Hepatocyte (in vitro differentiated cells): ENCODE data around the gene ZNF774. TPM values are rescaled to one million over a fixed set of nuclear protein-coding genes. Genes with fewer than 3 reads are reported as not detected.
A peak's percentile ranks its signal among the peaks of the same experiment; 100 is the strongest.

Experiments
- DNase-seq: peaks from one replicate; pipeline ENCODE4 v3.0.0-alpha.2; 2016; ENCODE audit warnings: low spot score
- H2AFZ ChIP-seq: fragments of 200-600 bp; sonication (generic); 2 replicates; pipeline ENCODE4 v1.6.0; 2016; ENCODE audit warnings: antibody characterized with exemption, mild to moderate bottlenecking
- H3K27ac ChIP-seq: fragments of 200-600 bp; sonication (generic); 2 replicates; pipeline ENCODE4 v1.5.1; 2016; ENCODE audit warnings: mild to moderate bottlenecking
- H3K27me3 ChIP-seq: fragments of 200-600 bp; sonication (generic); 2 replicates; pipeline ENCODE4 v1.6.1; 2016
- H3K36me3 ChIP-seq: fragments of 200-600 bp; sonication (generic); replicated peaks from 2 replicates; pipeline ENCODE4 v1.5.1; 2016; ENCODE audit warnings: low read depth; ENCODE audit not compliant: insufficient read depth
- H3K4me1 ChIP-seq: fragments of 200-600 bp; sonication (generic); 2 replicates; pipeline ENCODE4 v1.5.1; 2016; ENCODE audit warnings: mild to moderate bottlenecking, moderate library complexity; ENCODE audit not compliant: insufficient read depth
- H3K4me2 ChIP-seq: fragments of 200-600 bp; sonication (generic); 2 replicates; pipeline ENCODE4 v1.6.0; 2016
- H3K4me3 ChIP-seq: fragments of 200-600 bp; sonication (generic); 2 replicates; pipeline ENCODE4 v1.5.1; 2016; ENCODE audit warnings: mild to moderate bottlenecking
- H3K79me2 ChIP-seq: fragments of 200-600 bp; sonication (generic); 2 replicates; pipeline ENCODE4 v1.6.0; 2017; ENCODE audit warnings: mild to moderate bottlenecking
- H3K9me2 ChIP-seq: fragments of 200-600 bp; sonication (generic); replicated peaks from 2 replicates; pipeline ENCODE4 v1.6.0; 2017; ENCODE audit warnings: mild to moderate bottlenecking; ENCODE audit not compliant: insufficient read depth
- H3K9me3 ChIP-seq: fragments of 200-600 bp; sonication (generic); 2 replicates; pipeline ENCODE4 v1.5.1; 2016; ENCODE audit warnings: low read depth, mild to moderate bottlenecking
- H4K20me1 ChIP-seq: fragments of 200-600 bp; sonication (generic); 2 replicates; pipeline ENCODE4 v1.6.0; 2016; ENCODE audit warnings: mild to moderate bottlenecking; ENCODE audit not compliant: insufficient read depth, poor library complexity, severe bottlenecking
- EZH2 ChIP-seq: fragments of 200-600 bp; sonication (generic); IDR thresholded peaks from 2 replicates; pipeline ENCODE4 v1.6.1; 2016; ENCODE audit warnings: antibody characterized with exemption, mild to moderate bottlenecking, borderline replicate concordance
- EZH2phosphoT487 ChIP-seq: fragments of 200-600 bp; sonication (generic); IDR thresholded peaks from one replicate; pipeline ENCODE4 v1.6.1; 2018; ENCODE audit warnings: antibody characterized with exemption, mild to moderate bottlenecking, low read depth, moderate library complexity; ENCODE audit not compliant: unreplicated experiment, severe bottlenecking
- WGBS: methylation state at CpG from one replicate; pipeline ENCODE4 v1.1.6; 2016; ENCODE audit warnings: low lambda C conversion rate; ENCODE audit errors: missing lambda C conversion rate; 5-methylcytosine and 5-hydroxymethylcytosine counted together
- polyA plus RNA-seq: library from polyadenylated mRNA; unstranded; fragments of >200 nt; fragmentation: Nextera tagmentation; extraction: Ambion mirVana; gene quantifications from 2 replicates; pipeline ENCODE4 v1.2.1, GENCODE V29; 2016
- total RNA-seq: library from RNA; depleted of rRNA; stranded (reverse); fragments of >200 nt; gene quantifications from 2 replicates; pipeline ENCODE4 v1.2.3, GENCODE V29; 2014
- TF ChIP-seq, protein P1 (sequence below): fragments of 200-600 bp; sonication (generic); IDR thresholded peaks from 2 replicates; pipeline ENCODE4 v1.5.1; 2016; ENCODE audit warnings: antibody characterized with exemption, mild to moderate bottlenecking; ENCODE audit not compliant: poor library complexity

ZNF774 gene
- total and polyA plus RNA-seq, 2 experiments from 2014 or later, result 2.1 to 2.3 TPM

DNA sequence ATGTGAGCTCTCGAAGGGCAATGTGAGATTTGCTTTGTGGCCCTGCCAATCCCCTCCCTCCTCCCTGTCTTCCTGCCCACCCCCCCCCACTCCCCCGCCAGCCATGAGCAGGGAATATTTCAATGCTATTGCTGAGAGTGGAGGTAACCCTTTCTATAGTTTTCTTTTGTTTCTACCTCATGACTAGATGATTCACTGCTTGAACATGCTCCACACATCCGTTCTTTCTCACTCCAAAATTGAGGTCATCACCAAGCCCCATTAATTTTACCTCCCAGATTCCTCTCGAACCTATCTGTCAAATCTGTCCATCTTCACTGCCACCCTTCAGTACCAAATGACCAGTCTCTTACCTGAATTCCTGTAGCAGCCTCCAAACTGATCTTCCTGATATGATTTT is 12.2 kb downstream of the ZNF774 start:
- no peak overlapping the region for H2AFZ ChIP-seq
- H3K27me3 ChIP-seq, result no peaks in the 10 kb centered on the region
- no peaks in the 10 kb centered on the region for H4K20me1 ChIP-seq
- TF ChIP-seq EZH2 (no peak), EZH2phosphoT487 (no peak)
- TF ChIP-seq, protein P1, sequence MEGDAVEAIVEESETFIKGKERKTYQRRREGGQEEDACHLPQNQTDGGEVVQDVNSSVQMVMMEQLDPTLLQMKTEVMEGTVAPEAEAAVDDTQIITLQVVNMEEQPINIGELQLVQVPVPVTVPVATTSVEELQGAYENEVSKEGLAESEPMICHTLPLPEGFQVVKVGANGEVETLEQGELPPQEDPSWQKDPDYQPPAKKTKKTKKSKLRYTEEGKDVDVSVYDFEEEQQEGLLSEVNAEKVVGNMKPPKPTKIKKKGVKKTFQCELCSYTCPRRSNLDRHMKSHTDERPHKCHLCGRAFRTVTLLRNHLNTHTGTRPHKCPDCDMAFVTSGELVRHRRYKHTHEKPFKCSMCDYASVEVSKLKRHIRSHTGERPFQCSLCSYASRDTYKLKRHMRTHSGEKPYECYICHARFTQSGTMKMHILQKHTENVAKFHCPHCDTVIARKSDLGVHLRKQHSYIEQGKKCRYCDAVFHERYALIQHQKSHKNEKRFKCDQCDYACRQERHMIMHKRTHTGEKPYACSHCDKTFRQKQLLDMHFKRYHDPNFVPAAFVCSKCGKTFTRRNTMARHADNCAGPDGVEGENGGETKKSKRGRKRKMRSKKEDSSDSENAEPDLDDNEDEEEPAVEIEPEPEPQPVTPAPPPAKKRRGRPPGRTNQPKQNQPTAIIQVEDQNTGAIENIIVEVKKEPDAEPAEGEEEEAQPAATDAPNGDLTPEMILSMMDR, result no peak
- no peak for DNase-seq
- no peaks in the 10 kb centered on the region for H3K9me3 ChIP-seq
- H3K79me2 ChIP-seq, result no peaks in the 10 kb centered on the region
- peak overlapping the region; percentile 3 for H3K27ac ChIP-seq
- peaks cover 4% of the 10 kb centered on the region for H3K4me1 ChIP-seq
- no peaks in the 10 kb centered on the region for H3K36me3 ChIP-seq
- no peak overlapping the region for H3K4me2 ChIP-seq
- no peaks in the 10 kb centered on the region for H3K9me2 ChIP-seq
- H3K4me3 ChIP-seq, result no peak overlapping the region
- WGBS, result 81% methylated on average over 4 of the region's 4 CpGs

DNA sequence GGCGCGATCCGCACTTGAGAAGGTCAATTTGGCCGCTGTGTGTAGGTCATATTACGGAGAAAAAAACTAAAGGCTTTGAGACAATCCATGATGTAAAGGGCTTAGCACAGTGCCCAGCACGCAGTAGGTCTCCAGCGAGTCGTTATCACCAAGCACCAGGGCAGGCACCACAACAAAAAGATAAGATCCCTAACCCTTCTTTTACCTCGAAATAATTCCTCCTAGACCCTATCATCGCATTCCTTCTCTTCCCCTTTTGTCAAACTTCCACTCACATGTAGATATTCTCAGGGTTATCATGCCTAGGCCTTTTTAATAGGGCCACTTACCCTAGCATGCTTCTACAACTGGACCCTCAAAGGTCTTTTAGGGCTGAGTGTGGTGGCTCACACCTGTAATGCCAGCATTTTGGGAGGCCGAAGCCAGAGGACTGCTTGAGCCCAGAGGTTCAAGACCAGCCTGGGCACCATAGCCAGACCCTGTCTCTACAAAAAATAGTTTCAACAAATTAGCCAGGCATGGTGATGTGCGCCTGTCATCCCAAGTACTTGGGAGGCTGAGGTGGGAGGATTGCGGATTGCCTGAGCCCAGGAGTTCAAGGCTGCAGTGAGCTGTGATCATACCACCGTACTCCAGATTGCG is 13.5 kb downstream of the ZNF774 start:
- Histone ChIP-seq H3K9me3 (no peaks in the 10 kb centered on the region), H3K27ac (no peak overlapping the region), H3K4me3 (no peak overlapping the region), H3K4me2 (no peak overlapping the region), H3K79me2 (no peaks in the 10 kb centered on the region), H3K36me3 (no peaks in the 10 kb centered on the region), H3K9me2 (no peaks in the 10 kb centered on the region), H2AFZ (no peak overlapping the region), H3K4me1 (peaks cover 4% of the 10 kb centered on the region), H3K27me3 (no peaks in the 10 kb centered on the region), H4K20me1 (no peaks in the 10 kb centered on the region)
- DNase-seq, result no peak
- TF ChIP-seq EZH2phosphoT487, result no peak
- TF ChIP-seq EZH2, result no peak
- TF ChIP-seq, protein P1, result no peak
- 95% methylated on average over 15 of the region's 15 CpGs for WGBS

GRCh38 chr15:90367576-90367975 is 15.5 kb downstream of the ZNF774 start:
- Histone ChIP-seq H3K9me2 (no peaks in the 10 kb centered on the region), H3K27ac (peak overlapping the region; percentile 2), H3K4me1 (peaks cover 4% of the 10 kb centered on the region), H3K27me3 (no peaks in the 10 kb centered on the region), H3K4me3 (no peak overlapping the region), H3K9me3 (no peaks in the 10 kb centered on the region), H3K79me2 (no peaks in the 10 kb centered on the region), H3K36me3 (no peaks in the 10 kb centered on the region), H3K4me2 (no peak overlapping the region), H4K20me1 (no peaks in the 10 kb centered on the region), H2AFZ (no peak overlapping the region)
- no peak for DNase-seq
- TF ChIP-seq EZH2phosphoT487 (no peak), EZH2 (no peak)
- TF ChIP-seq, protein P1, result no peak
- 49% methylated on average over 3 of the region's 3 CpGs for WGBS
